Esophagus (tissue), 2 donors: ENCODE measurements around the gene PLA2G6. TPM values are rescaled to one million over a fixed set of nuclear protein-coding genes. Genes with fewer than 3 reads are reported as not detected.

ENCODE experiments used
- H3K27ac ChIP-seq, 2 donors: one replicate each; pipeline ENCODE4 v1.5.1; 2013; ENCODE audit warnings: low read depth in 2 of 2, mild to moderate bottlenecking in 2 of 2, inconsistent platforms in 1 of 2, low read length in 1 of 2, moderate library complexity in 1 of 2
- H3K27me3 ChIP-seq, 2 donors: one replicate each; pipeline ENCODE4 v1.6.1; 2013; ENCODE audit warnings: low read length in 2 of 2, control low read depth in 1 of 2, mild to moderate bottlenecking in 1 of 2; ENCODE audit not compliant: insufficient read depth in 2 of 2, control insufficient read depth in 1 of 2
- H3K36me3 ChIP-seq, 2 donors: one replicate each; pipeline ENCODE4 v1.6.1; 2013; ENCODE audit warnings: low read length in 1 of 2; ENCODE audit not compliant: control insufficient read depth in 2 of 2, insufficient read depth in 2 of 2
- H3K4me1 ChIP-seq, 2 donors: one replicate each; pipeline ENCODE4 v1.6.1; 2013; ENCODE audit warnings: low read length in 1 of 2; ENCODE audit not compliant: control insufficient read depth in 2 of 2, insufficient read depth in 2 of 2
- H3K4me3 ChIP-seq, 2 donors: one replicate each; pipeline ENCODE4 v1.5.1; 2013; ENCODE audit warnings: low read length in 2 of 2, mild to moderate bottlenecking in 2 of 2, low read depth in 1 of 2, moderate library complexity in 1 of 2
- H3K9me3 ChIP-seq, 2 donors: one replicate each; pipeline ENCODE4 v1.6.1; 2013; ENCODE audit warnings: mild to moderate bottlenecking in 2 of 2, low read depth in 1 of 2, low read length in 1 of 2, moderate library complexity in 1 of 2; ENCODE audit not compliant: control insufficient read depth in 2 of 2, insufficient read depth in 1 of 2
- WGBS, 2 donors: extraction: QIAGEN DNeasy Blood & Tissue Kit; methylation state at CpG; one replicate each; pipeline ENCODE4 v1.1.7; 2013; 5-methylcytosine and 5-hydroxymethylcytosine counted together
- polyA plus RNA-seq, 2 donors: library from polyadenylated mRNA; stranded (reverse); fragments of 200-250 nt; gene quantifications; one replicate each; pipeline ENCODE4 v1.2.3, GENCODE V29; 2013
- donor health status: healthy with polysubstance abuse.
- donor health status: Bipolar disorder and iron deficiency.

PLA2G6 gene
- polyA plus RNA-seq, 2 donors: 14.5 to 36.3 TPM

GRCh38 chr22:38192475-38192863 is 10.8 kb upstream of the PLA2G6 start:
- H3K9me3 ChIP-seq: no peaks in the 10 kb centered on the region
- no peak overlapping the region for H3K27ac ChIP-seq
- H3K4me3 ChIP-seq: no peak overlapping the region
- H3K36me3 ChIP-seq: no peaks in the 10 kb centered on the region
- H3K27me3 ChIP-seq: no peaks in the 10 kb centered on the region
- no peaks in the 10 kb centered on the region for H3K4me1 ChIP-seq
- WGBS, 2 donors: 77 to 86% methylated on average over 3 of the region's 3 CpGs

DNA sequence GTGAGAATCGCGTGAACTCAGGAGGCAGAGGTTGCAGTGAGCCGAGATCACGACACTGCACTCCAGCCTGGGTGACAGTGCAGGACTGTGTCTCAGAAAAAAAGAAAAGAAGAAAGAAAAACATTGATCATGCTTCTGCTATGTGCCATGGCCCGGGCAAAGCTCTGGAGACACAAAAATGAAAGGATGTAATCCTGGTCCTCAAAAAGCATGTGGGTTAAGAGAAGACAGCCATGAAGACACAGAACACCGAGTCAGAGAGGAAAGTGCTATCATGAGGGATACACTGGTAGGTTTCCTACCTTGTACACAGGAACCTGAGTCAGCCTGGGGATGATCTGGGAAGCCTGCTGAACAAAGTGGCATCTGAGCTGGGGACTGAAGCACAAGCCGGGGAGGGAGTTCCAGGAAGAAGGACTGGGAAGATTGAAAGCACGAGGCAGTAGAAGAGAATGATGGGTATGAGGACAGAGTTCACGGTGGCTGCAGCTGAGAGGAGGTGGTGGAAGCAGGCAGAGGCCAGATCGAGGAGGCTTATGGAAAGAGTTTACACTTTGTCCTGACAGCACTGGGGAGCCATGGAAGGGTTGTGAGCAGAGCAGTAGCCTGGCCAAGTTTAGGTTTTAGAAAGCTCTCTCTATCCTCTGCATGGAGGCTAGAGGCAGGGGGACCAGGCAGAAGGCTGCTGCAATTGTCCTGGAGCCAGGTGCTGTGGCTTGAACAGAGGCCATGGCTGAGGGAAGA is 10.3 kb upstream of the PLA2G6 start:
- H3K4me3 ChIP-seq: no peak overlapping the region
- H3K27me3 ChIP-seq: no peaks in the 10 kb centered on the region
- H3K4me1 ChIP-seq: peaks cover 0 to 3% of the 10 kb centered on the region in 2 donors
- 83 to 84% methylated on average over 10 of the region's 10 CpGs for WGBS, 2 donors
- no peaks in the 10 kb centered on the region for H3K36me3 ChIP-seq
- H3K27ac ChIP-seq: no peak overlapping the region
- no peaks in the 10 kb centered on the region for H3K9me3 ChIP-seq

DNA sequence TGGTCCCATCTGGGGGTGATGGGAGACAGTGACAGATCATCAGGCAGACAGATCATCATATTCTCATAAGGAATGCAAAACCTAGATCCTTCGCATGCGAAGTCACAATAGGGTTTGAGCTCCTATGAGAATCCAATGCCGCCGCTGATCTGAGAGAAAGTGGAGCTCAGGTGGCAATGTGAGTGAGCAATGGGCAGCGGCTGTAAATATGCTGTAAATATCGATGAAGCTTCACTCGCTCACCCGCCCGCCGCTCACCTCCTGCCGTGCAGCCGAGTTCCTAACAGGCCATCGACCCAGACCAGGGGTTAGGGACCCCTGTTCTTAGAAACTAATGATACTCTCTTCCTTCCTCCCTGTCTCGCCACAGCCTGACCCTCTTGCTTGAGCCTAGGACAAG is 9.4 kb upstream of the PLA2G6 start:
- peaks cover 0 to 3% of the 10 kb centered on the region in 2 donors for H3K4me1 ChIP-seq
- no peaks in the 10 kb centered on the region for H3K36me3 ChIP-seq
- H3K9me3 ChIP-seq: no peaks in the 10 kb centered on the region
- H3K4me3 ChIP-seq: no peak overlapping the region
- H3K27me3 ChIP-seq: no peaks in the 10 kb centered on the region
- 90 to 92% methylated on average over 14 of the region's 14 CpGs for WGBS, 2 donors
- H3K27ac ChIP-seq: no peak overlapping the region

DNA sequence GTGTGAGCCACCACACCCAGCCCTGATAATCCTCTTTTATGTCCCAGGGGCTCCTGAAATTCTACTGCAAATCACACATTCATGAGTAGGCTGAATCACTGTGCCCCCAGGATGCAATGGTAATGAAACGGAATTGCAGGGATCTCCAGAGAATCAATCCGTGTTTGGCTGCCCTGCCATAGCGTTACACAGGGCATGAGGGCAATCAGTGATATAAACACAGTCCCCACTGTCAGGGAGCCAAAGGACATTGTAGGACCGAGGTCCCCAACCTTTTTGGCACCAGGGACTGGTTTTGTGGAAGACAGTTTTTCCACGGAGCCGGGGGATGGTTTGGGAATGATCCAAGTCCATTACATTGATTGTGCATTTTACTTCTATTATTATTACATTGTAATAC is 9.0 kb upstream of the PLA2G6 start:
- H3K9me3 ChIP-seq: no peaks in the 10 kb centered on the region
- H3K27me3 ChIP-seq: no peaks in the 10 kb centered on the region
- WGBS, 2 donors: 64 to 72% methylated on average over 6 of the region's 6 CpGs
- H3K36me3 ChIP-seq: no peaks in the 10 kb centered on the region
- peaks cover 0 to 3% of the 10 kb centered on the region in 2 donors for H3K4me1 ChIP-seq
- no peak overlapping the region for H3K27ac ChIP-seq
- H3K4me3 ChIP-seq: no peak overlapping the region

DNA sequence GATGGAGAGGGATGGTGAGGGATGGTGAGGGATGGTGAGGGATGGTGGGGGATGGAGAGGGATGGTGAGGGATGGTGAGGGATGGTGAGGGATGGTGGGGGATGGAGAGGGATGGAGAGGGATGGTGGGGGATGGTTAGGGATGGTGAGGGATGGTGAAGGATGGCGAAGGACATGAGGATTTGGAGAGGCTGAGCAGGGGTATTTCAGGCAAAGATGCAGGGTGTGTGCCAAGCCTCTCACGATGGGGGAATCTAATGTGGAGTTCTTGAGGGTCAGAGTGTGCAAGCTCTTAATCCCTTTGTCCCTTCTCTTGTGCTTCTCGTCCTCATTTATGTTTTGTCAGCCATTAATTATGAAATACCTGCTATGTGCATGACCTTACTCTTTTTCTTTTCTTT is 7.5 kb upstream of the PLA2G6 start:
- Histone ChIP-seq H3K4me3 (no peak overlapping the region), H3K9me3 (no peaks in the 10 kb centered on the region), H3K36me3 (no peaks in the 10 kb centered on the region), H3K4me1 (peaks cover 0 to 3% of the 10 kb centered on the region in 2 donors), H3K27me3 (no peaks in the 10 kb centered on the region), H3K27ac (no peak overlapping the region)
- 72 to 82% methylated on average over 3 of the region's 3 CpGs for WGBS, 2 donors

DNA sequence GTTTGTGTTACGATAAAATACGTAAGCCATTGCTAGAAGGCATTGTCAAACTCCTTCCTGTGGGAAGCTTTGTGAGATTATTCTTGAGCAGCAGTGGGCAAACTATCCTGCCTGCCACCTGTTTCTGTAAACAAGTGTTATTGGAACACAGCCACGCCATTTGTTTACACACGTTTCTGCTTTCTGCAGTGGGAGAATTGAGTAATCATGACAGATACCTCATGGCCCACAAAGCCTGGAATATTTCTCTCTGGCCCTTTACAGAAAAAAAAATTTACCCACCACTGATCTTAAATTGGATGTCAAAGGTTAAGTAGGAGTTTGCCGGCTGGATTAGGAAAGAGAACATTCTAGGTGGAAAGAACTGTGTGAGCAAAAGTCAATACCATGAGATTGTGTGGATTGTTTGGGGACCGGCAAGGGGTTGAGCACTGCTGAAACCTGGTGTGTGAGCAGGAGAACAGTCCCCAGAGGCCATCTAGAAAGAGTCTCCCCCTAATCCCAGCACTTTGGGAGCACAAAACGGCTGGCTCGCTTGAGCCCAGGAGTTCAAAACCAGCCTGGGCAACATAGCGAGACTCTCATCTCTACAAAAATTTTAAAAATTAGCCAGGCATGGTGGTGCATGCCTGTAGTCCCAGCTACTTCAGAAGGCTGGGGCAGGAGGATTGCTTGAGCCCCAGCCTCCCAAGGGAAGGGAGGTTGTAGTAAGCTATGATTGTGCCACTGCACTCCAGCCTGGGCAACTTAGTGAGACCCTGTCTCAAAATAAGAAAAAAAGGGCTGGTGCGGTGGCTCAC is 6.0 kb upstream of the PLA2G6 start:
- WGBS, 2 donors: 50 to 55% methylated on average over 10 of the region's 10 CpGs
- no peaks in the 10 kb centered on the region for H3K36me3 ChIP-seq
- H3K9me3 ChIP-seq: no peaks in the 10 kb centered on the region
- no peaks in the 10 kb centered on the region for H3K27me3 ChIP-seq
- H3K4me1 ChIP-seq: peaks cover 0 to 3% of the 10 kb centered on the region in 2 donors
- H3K4me3 ChIP-seq: no peak overlapping the region
- H3K27ac ChIP-seq: no peak overlapping the region

DNA sequence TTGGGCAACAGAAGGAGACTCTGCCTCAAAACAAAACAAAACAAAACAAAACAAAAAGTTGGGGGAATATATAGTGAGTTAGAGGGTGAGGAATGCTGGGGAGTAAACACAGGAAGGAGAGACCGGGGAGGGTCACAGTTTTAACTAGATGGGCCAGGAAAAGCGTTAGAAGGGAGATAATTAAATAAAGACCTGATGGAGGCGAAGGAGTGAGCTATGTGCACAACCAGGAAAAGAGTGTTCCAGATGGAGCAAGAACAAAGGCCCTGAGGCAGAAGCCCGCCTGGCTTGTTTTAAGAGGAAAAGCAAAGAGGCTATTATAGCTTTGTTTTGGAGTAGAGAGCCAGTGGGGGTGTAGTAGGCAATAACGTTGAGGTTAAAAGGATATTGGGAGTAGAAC is 4.8 kb upstream of the PLA2G6 start:
- WGBS, 2 donors: 51 to 61% methylated on average over 5 of the region's 5 CpGs
- Histone ChIP-seq H3K36me3 (no peaks in the 10 kb centered on the region), H3K4me1 (peaks cover 0 to 3% of the 10 kb centered on the region in 2 donors), H3K27ac (no peak overlapping the region), H3K4me3 (no peak overlapping the region), H3K27me3 (no peaks in the 10 kb centered on the region), H3K9me3 (no peaks in the 10 kb centered on the region)

- H3K27ac ChIP-seq: no peak overlapping the region
- no peak overlapping the region for H3K4me3 ChIP-seq
- no peaks in the 10 kb centered on the region for H3K9me3 ChIP-seq
- H3K36me3 ChIP-seq: no peaks in the 10 kb centered on the region
- WGBS, 2 donors: 78 to 80% methylated on average over 7 of the region's 7 CpGs
- peaks cover 0 to 3% of the 10 kb centered on the region in 2 donors for H3K4me1 ChIP-seq
- H3K27me3 ChIP-seq: no peaks in the 10 kb centered on the region
These were observed 3.2 kb upstream of the PLA2G6 start for GRCh38 chr22:38184788-38185187.

DNA sequence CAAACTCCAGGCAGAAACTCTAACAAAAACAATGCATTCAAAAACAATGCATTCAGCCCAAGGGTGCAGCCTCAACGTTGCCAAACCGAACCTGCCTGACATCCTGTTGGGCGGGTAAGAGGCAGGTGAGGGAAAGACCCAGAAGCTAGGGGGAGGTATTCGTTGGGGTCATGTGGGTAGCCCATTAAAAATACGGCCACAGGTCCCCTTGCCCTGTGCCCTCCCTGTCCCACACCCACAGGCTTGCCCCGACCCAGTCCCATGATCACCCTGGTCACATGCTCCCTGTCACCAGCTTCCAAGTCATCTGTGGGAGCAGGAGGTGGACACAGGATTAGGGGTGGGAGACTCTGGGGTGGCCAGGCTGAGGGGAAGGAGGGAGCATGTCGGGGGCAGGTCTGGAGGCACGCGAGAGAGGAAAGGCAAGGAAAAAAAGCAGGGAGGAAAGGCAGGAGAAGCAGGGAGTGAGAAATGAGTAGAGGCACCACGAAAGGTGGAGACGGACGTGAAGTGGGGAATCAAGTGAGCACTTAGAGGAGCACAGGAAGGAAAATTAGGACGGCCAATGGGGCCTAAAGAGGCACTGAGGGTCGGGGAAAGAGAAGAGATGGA is 683 bp downstream of the PLA2G6 start:
- Histone ChIP-seq H3K36me3 (no peaks in the 10 kb centered on the region), H3K4me1 (peaks cover 2 to 4% of the 10 kb centered on the region in 2 donors), H3K4me3 (peak overlapping the region; percentile 52 to 54), H3K27me3 (no peaks in the 10 kb centered on the region), H3K27ac (peak overlapping the region; percentile 92 to 100), H3K9me3 (no peaks in the 10 kb centered on the region)
- 6 to 7% methylated on average over 14 of the region's 14 CpGs for WGBS, 2 donors
